HCT116 (cell line): ENCODE data around the gene MYO10.

ENCODE experiments used
- CTCF ChIP-seq, 3 experiments: fragments of 200-600 bp in 1 of 3; sonication (generic) in 1 of 3; IDR thresholded peaks in 2 of 3; conservative IDR thresholded peaks in 1 of 3; 2 replicates each; pipeline ENCODE4 v1.5.1; 2012 to 2017; ENCODE audit warnings: low read depth in 2 of 3, low read length in 2 of 3, antibody characterized with exemption in 1 of 3, borderline replicate concordance in 1 of 3, control low read depth in 1 of 3, mild to moderate bottlenecking in 1 of 3, mixed read lengths in 1 of 3, mixed run types in 1 of 3, moderate library complexity in 1 of 3; ENCODE audit not compliant: insufficient read depth in 1 of 3
- JUND ChIP-seq: IDR thresholded peaks from 2 replicates; pipeline ENCODE4 v1.6.1; 2012

DNA sequence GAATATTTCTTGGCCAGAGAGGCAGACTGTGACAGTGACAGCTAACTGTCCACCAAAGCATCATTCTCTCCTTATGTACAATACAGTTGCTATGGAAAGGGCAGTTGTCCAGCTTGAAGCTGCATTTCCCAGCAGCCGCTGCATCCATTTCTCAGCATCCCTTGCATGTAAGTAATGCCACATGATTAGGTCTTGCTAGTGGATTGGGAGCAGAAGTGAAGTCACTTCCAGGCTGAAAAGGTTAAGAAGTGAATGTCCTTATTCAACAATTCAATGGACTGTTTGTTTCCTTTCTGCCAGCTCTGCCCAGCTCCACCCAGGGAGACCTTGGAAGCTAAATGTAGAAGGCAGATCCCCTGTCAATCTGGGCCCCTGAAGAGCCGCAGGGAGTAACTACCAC is 293.2 kb downstream of the MYO10 start:
- TF ChIP-seq CTCF (IDR thresholded peaks at IDR 0.05 in 2 of 3, conservative IDR thresholded peaks at IDR 0.05 in 1 of 3; ENCODE audit: borderline replicate concordance in 1 of 3, insufficient read depth in 1 of 3, low read depth in 2 of 3, low read length in 2 of 3) (no peak), JUND (no peak)
